HG03442 (cell line): Measurements from ENCODE around the gene SCYGR2.

Experiments used
- ATAC-seq: cut with Tn5 transposase; IDR thresholded peaks from one replicate; pipeline ENCODE4 v1.9.1; 2021; ENCODE audit warnings: mild to moderate bottlenecking, moderate library complexity; ENCODE audit not compliant: unreplicated experiment

Gene SCYGR2

DNA sequence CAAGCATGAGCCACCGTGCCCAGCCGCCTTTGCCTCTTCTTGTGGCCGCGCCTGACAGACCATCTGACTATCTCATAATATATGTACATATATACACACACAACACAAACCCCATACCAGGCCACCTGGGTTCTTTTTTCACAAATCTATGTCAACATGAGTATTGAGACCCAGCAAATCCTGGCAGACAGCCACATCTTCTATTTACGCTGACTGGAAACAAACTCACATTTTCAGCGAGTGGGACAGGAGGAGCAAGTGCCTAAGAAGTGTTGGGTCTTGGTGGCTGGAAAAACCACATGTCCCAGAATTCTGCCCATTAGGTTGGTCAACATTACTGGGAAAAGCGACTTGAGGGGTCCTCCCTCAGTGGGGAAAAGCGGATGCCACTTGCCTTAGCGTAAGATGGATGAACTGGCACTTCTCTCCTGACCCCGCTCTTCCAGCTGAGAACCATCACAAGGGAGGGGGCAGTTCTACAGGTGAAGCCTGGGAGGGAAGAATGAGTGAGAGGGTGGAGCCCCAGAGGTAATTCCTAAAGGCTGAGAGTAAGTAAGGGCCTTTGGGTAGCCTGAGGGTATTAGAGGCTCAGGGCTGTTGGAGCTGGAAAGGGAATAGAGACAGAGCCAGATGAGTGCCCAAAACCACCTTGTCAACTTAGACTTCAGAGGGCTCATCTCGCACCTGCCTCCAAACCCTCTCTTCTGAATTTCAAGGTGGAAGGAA, 14.0 kb downstream of the SCYGR2 start:
- no peak for ATAC-seq

DNA sequence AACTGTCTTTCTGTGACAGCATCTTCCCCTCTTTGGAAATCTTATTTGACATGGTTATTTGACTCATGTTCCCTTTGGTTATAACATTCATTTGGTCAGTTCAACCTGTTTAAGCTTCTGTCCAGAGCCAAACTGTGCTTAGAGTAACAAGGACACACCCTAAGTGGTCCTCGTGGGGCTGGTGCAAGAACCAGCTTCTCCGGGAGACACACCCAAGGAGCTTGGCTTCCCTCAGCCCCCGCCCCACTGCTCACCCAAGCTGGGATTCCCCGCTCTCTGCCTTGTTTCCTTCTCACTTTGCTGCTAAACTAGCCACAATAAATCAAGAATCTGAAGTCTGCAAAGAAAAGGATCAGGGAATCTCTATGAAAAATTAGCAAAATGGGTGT, 14.6 kb downstream of the SCYGR2 start:
- ATAC-seq, result no peak

- no peak for ATAC-seq
Observed at GRCh38 chr2:227614246-227614645, 15.6 kb downstream of the SCYGR2 start.

DNA sequence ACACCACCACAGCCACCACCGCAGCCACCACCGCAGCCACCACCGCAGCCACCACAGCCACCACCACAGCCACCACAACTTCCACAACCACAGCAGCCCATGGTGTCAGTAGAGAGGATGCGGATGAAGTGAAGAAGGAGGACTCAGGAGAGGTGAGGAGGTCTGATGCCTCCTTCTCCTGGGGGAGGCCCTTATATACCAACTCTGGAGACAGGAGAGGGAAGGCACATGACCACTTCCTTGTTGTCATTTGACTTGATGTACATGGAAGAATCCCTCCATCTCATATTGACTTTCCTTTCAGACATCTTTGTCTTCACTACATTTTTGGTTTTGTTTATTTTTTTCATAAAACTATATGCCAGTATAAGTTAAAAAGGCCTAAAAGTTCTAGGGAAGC, 16.0 kb downstream of the SCYGR2 start, which contains the start of gene SCYGR3:
SCYGR3 (minus strand) TSS at position 101 of the 400 bp plus-strand sequence; CDS start at position 101, 0 bp downstream.
- no peak for ATAC-seq

- ATAC-seq, result no peak
Observed at GRCh38 chr2:227615181-227615580, 16.5 kb downstream of the SCYGR2 start.

GRCh38 chr2:227615906-227616305, 17.2 kb downstream of the SCYGR2 start:
- no peak for ATAC-seq

- no peak for ATAC-seq
Observed at GRCh38 chr2:227616631-227617030, 17.9 kb downstream of the SCYGR2 start.

DNA sequence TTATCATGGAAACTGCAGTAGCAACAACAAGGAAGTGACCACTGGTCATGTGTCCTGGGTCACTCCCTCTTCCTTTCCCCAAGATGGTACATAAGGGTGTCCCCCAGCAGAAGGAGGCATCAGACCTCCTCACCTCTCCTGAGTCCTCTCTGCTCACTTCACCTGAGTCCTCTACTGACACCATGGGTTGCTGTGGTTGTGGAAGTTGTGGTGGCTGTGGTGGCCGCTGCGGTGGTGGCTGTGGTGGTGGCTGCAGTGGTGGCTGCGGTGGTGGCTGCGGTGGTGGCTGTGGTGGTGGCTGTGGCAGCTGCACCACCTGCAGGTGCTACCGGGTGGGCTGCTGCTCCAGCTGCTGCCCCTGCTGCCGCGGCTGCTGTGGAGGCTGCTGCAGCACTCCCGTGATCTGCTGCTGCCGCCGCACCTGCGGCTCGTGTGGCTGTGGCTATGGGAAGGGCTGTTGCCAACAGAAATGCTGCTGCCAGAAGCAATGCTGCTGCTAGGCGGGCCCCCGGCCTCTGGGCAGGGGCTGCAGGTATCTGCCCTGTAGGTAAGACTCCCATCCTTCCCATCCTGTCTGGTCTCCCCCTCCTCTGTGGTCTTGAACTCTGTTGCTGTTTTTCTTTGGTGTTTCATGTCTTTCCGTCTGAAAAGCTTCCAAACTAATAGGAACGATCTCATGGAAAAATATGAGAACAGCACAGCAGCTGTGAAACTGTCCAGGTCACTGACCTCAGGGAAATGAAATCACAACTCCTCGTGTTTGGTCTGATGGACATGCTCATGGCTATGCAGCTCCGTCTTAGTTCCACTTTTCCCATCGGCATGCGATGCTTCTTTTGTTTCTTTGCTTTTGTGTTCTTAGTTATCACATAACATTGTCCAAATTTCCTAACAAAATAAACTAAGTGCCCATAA, 18.9 kb downstream of the SCYGR2 start, which contains the start of gene SCYGR4:
SCYGR4 (plus strand) TSS at position 183 of the 915 bp plus-strand sequence; CDS start at position 183, 0 bp downstream.
- ATAC-seq, result no peak

- no peak for ATAC-seq
Observed at GRCh38 chr2:227623226-227623625, 24.5 kb downstream of the SCYGR2 start.

- ATAC-seq, result no peak
Observed at GRCh38 chr2:227625420-227625819, 26.7 kb downstream of the SCYGR2 start.

DNA sequence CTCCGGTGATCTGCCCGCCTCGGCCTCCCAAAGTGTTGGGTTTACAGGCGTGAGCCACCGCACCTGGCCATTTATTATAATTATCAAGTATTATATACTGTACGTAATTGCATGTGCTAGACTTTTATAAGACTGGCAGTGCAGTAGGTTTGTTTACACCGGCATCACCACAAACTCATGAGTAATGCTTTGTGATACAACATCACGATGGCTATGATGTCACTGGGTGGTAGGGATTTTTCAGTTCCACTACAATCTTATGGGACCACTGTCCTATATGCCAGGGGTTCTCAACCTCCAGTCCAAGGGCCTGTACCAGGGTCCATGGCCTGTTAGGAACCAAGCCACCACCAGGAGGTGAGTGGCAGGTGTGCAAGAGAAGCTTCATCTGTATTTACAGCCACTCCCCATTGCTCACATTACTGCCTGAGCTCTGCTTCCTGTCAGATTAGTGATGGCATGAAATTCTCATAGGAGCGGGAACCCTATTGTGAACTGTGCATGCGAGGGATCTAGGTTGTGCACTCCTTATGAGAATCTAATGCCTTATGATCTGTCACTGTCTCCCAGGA, 28.0 kb downstream of the SCYGR2 start:
- no peak for ATAC-seq

- ATAC-seq, result peak; percentile 99
Observed at GRCh38 chr2:227627769-227628168, 29.1 kb downstream of the SCYGR2 start.

DNA sequence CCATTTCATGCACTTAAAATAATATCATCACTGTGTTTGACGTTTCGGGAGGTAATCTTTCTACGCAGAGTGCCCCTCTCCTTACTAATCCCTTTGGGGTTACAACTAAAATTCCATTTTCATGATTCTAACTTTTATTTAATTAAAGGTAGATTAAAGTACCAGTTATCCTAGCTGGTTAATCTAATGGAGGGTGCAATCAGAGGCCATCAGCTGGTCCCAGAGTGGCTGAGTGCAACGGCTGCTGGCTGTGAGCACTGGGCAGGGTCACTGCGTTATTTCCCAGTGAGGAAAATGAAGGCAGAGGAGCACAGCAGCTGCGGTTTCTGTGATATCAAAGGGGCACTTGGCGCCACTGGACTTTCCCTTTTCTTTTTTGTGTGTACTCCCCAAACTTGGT, 30.7 kb downstream of the SCYGR2 start:
- ATAC-seq, result no peak

DNA sequence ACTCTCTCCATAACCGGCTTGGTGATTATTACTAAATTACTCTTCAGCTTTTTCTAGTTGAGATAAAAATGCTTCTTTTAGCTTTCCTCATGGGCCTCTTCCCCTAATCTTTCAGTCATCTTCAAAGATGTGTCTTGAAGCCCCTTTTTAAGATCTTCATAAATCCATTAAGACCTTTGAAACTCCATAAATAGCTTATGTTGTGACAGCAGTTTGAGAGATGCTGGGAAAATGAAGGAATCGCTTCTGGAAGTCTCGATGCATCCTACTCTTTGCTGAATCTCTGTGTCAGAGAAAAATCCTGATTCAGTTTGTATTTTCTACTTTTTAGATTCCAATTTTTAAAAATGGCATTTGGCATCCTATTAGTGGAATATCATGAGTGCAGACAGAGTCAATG, 31.6 kb downstream of the SCYGR2 start:
- ATAC-seq, result no peak

DNA sequence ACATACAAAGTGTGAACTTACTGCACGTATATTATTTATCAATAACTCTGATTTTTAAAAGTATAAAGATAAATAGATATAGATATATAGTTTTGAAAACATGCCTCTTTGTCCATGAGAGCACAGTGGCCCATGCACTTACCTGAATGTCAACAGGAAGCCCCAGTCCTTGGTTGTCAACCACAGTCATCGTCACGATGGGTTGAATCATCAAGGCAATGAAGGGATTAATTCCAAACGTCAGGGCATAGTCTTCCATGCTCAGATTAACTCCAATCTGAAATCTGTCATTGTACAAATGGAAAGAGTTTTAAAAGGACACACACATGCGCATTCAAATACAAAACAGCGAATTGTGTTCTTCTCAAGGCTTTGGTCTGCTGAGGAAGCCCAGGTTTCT, 34.1 kb downstream of the SCYGR2 start:
- ATAC-seq, result no peak

GRCh38 chr2:227634201-227634600, 35.5 kb downstream of the SCYGR2 start:
- ATAC-seq, result no peak

DNA sequence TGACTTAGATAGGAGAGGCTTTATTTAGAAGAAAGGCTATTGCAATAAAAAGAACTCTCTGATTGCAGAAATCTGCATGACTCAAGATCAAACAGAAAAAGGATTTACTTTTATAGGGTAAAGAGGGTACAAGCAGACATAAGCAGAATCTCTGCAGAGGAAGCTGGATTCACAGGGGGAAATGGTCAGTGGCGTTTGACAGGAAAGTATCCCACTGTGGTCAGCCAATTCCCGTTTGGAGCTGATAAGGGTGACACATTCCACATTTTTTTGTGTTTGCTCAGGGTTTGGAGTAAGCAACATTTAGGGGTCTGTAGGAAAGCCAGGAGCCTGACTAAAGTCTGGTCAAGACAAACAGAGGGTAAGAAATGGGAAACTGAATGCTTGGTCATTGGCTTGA, 44.0 kb downstream of the SCYGR2 start:
- no peak for ATAC-seq

- no peak for ATAC-seq
Observed at GRCh38 chr2:227643990-227644551, 45.4 kb downstream of the SCYGR2 start.
